PC-3 (cell line): Measurements from ENCODE around the gene ZBTB24.

Experiments
- CTCF ChIP-seq: fragments of 300-600 bp; sonication (generic); conservative IDR thresholded peaks from 2 replicates; pipeline ENCODE4 v1.5.1; 2017; ENCODE audit warnings: antibody characterized with exemption, low read depth, mild to moderate bottlenecking, low read length
- EZH2phosphoT487 ChIP-seq: fragments of 300-600 bp; sonication (generic); IDR thresholded peaks from 2 replicates; pipeline ENCODE4 v1.6.1; 2018; ENCODE audit warnings: mild to moderate bottlenecking, antibody characterized with exemption, low read length, borderline replicate concordance

GRCh38 chr6:109442393-109442924, 40.6 kb downstream of the ZBTB24 start:
- no peak for TF ChIP-seq CTCF
- no peak for TF ChIP-seq EZH2phosphoT487
